ENCODE measurements around the gene PIP4K2A. TPM values are rescaled to one million over a fixed set of nuclear protein-coding genes. Genes with fewer than 3 reads are reported as not detected.
A peak's percentile ranks its signal among the peaks of the same experiment; 100 is the strongest.

PIP4K2A gene
- total RNA-seq, 2 donors from 2014 or later = 13.2 to 17.4 TPM

DNA sequence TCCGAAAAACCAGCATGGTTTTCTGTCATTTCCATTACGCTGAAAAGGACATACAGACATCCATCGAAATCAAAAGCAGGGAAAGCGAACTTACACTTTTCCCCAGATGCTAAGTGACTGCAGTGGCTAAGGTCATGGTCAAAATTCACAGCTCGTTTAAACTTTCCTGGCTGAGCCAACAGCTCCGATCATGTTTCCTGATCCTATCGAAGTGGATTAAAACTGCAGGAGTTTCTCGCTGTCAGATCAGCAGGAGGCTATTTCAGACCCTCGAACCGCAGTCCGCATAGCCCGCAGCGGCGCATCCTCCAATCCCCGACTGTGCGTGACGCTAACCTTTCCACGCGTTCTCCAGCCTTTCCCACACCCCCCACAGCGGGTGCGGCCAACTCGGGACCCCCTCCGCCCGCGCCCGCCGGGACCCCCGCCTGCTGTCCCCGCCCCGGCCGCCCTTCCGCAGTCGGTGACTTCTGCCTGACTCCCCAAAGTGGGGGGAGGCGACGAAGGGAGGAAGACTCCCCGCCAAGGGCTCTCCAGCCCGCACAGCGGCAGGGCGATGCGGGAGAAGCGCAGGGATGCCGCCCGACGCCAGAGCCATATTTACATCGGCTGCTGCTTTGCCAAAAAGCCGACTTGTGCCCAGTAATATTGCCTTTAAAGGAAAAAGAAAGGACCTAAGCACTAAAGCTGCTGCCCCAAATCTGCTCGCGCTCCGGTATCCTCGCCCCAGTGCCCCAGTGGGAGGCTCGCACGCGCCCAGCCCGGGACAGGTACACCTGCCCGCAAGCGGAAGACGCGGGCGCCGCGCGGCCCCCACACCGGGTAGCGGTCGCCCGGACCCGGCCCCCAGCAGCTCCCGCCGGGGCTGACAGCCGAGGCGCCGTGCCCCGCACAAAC, 1.2 kb downstream of the PIP4K2A start:
- intact Hi-C loops (cut with DNase I) = loop anchor here (10.0 kb wide), 2 partner anchors 368 to 698 kb away; partner anchors contain the start of gene SPAG6
- Histone ChIP-seq H3K4me1 (replicated peaks) (no peaks in the 10 kb centered on the region), H3K27me3 (replicated peaks; ENCODE audit: insufficient read depth) (no peaks in the 10 kb centered on the region), H3K36me3 (no peaks in the 10 kb centered on the region), H3K4me3 (peak overlapping the region; percentile 78 to 88), H3K27ac (peak overlapping the region; percentile 66 to 74), H3K9me3 (no peaks in the 10 kb centered on the region)
- 3% methylated on average over 52 of the region's 73 CpGs for WGBS
- no peak for DNase-seq (ENCODE audit: low spot score)
- TF ChIP-seq, protein P1, sequence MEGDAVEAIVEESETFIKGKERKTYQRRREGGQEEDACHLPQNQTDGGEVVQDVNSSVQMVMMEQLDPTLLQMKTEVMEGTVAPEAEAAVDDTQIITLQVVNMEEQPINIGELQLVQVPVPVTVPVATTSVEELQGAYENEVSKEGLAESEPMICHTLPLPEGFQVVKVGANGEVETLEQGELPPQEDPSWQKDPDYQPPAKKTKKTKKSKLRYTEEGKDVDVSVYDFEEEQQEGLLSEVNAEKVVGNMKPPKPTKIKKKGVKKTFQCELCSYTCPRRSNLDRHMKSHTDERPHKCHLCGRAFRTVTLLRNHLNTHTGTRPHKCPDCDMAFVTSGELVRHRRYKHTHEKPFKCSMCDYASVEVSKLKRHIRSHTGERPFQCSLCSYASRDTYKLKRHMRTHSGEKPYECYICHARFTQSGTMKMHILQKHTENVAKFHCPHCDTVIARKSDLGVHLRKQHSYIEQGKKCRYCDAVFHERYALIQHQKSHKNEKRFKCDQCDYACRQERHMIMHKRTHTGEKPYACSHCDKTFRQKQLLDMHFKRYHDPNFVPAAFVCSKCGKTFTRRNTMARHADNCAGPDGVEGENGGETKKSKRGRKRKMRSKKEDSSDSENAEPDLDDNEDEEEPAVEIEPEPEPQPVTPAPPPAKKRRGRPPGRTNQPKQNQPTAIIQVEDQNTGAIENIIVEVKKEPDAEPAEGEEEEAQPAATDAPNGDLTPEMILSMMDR (IDR thresholded peaks at IDR 0.05) = no peak
- TF ChIP-seq POLR2A (IDR thresholded peaks at IDR 0.05) (no peak), POLR2AphosphoS5 (IDR thresholded peaks at IDR 0.05) (no peak)

DNA sequence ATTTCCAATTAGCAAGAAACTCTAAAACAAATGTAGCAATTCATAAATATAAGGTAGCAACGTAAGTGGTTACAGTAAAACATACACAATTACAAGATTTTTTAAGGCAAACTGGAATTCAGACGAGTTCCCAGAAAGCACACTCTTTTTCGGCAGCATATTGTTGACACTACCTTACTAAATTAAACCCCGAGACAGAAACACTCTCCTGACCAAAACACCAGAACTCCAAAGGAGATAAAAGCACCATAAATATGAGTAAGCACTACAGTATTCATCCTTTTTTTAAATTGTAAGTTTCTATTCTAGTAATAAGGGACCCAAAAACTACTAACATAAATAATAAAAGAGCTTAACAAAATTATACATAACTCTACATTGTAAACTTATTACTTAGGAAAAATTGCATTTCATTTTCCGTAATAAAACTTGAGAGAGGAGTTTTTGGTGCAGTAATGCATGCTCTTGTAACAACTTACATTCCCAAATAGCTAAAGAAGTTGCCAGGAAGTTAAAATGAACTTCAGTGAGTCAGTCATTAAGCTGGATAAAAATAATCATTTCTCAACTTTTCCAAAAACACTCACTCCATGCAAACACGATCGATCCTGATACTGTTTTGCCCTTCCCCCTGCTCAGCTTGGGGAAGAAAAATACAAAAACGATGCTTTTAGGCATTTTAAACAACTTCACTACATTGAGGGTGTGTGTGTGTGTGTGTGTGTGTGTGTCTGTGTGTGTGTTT, 2.0 kb downstream of the PIP4K2A start:
- no peak for DNase-seq (ENCODE audit: low spot score)
- TF ChIP-seq POLR2AphosphoS5 (IDR thresholded peaks at IDR 0.05) = no peak
- TF ChIP-seq, protein P1 (IDR thresholded peaks at IDR 0.05) = no peak
- TF ChIP-seq POLR2A (IDR thresholded peaks at IDR 0.05) = no peak
- Histone ChIP-seq H3K27me3 (replicated peaks; ENCODE audit: insufficient read depth) (no peaks in the 10 kb centered on the region), H3K9me3 (no peaks in the 10 kb centered on the region), H3K36me3 (no peaks in the 10 kb centered on the region), H3K4me1 (replicated peaks) (no peaks in the 10 kb centered on the region), H3K4me3 (peak overlapping the region; percentile 78 to 88), H3K27ac (peak overlapping the region in 1 of 2 donors; percentile 66)
- 46% methylated on average over 8 of the region's 8 CpGs for WGBS
- intact Hi-C loops (cut with DNase I) = loop anchor here (10.0 kb wide), 2 partner anchors 368 to 698 kb away; partner anchors contain the start of gene SPAG6

DNA sequence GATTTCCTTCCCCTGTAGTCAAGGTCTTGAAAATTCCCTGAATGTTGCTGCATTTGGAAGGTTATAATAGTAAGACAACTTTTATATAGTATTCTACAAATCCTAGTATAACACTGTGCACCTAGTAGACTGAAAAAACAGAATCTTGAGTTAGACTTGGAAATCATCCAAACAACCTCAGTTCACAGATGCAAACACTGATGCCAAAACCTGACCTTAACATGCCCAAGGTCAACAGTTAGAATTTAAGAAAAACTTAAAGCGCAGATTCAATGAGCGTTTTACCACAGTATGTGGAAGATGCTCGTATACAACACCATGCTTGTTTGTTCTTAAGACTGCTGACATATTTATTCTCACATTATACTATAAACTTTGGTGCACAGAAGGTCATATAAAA, 3.0 kb downstream of the PIP4K2A start:
- no peaks in the 10 kb centered on the region for H3K9me3 ChIP-seq
- no peaks in the 10 kb centered on the region for H3K36me3 ChIP-seq
- H3K4me3 ChIP-seq = no peak overlapping the region
- H3K4me1 ChIP-seq (replicated peaks) = no peaks in the 10 kb centered on the region
- intact Hi-C loops (cut with DNase I) = loop anchor here (10.0 kb wide), 2 partner anchors 367 to 697 kb away; partner anchors contain the start of gene SPAG6
- WGBS = 94% methylated on average over 3 of the region's 3 CpGs
- DNase-seq (ENCODE audit: low spot score) = no peak
- H3K27me3 ChIP-seq (replicated peaks; ENCODE audit: insufficient read depth) = no peaks in the 10 kb centered on the region
- TF ChIP-seq POLR2AphosphoS5 (IDR thresholded peaks at IDR 0.05) (no peak), POLR2A (IDR thresholded peaks at IDR 0.05) (no peak)
- TF ChIP-seq, protein P1 (IDR thresholded peaks at IDR 0.05) = no peak
- H3K27ac ChIP-seq = no peak overlapping the region

DNA sequence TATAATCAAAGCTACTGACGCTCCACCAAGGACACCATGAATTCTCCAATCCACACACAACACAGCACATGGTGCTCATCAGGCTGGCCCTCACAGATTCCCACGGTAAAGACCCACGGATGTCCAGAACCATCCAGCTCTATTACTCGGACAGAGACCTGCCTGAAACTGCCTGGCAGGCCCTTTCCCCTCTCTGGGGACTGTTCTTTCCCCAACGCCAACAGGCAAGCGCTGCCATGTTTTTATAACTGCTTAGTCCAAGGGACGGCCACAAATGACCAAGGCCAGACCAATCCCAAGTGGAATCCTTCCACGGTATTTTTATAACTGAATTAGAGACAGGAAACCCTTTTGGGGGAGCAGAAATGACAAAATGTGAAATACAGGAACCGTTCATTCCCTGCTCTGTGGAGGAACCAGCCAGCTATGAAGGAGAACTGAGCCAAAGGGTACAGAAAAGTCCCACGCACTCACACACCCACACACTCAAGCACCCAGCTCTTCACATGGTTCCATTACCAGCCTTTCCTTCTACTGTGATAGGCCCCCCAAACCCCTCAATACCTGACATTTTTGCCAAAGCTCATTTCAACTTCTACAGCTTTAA, 4.1 kb downstream of the PIP4K2A start:
- no peaks in the 10 kb centered on the region for H3K4me1 ChIP-seq (replicated peaks)
- no peak overlapping the region for H3K4me3 ChIP-seq
- WGBS = 82% methylated on average over 10 of the region's 10 CpGs
- no peak for TF ChIP-seq POLR2AphosphoS5 (IDR thresholded peaks at IDR 0.05)
- TF ChIP-seq, protein P1 (IDR thresholded peaks at IDR 0.05) = no peak
- no peak for TF ChIP-seq POLR2A (IDR thresholded peaks at IDR 0.05)
- intact Hi-C loops (cut with DNase I) = loop anchor here (10.0 kb wide), 2 partner anchors 365 to 695 kb away; partner anchors contain the start of gene SPAG6
- no peak for DNase-seq (ENCODE audit: low spot score)
- no peak overlapping the region for H3K27ac ChIP-seq
- H3K36me3 ChIP-seq = no peaks in the 10 kb centered on the region
- no peaks in the 10 kb centered on the region for H3K27me3 ChIP-seq (replicated peaks; ENCODE audit: insufficient read depth)
- no peaks in the 10 kb centered on the region for H3K9me3 ChIP-seq

All from prostate gland (tissue), 2 donors.